SK-N-SH (cell line): ENCODE results near the gene OBSCN. TPM values are rescaled to one million over a fixed set of nuclear protein-coding genes. Genes with fewer than 3 reads are reported as not detected.

Source experiments
- CTCF ChIA-PET: fragments of 300-600, 350-600 bp; formaldehyde crosslinking; extraction: SDS; loops from one replicate; lab custom pipeline; 2021; lab: Yijun Ruan, JAX
- POLR2A ChIA-PET: fragments of 350-600 bp; sonication (Branson Sonifier 250); formaldehyde crosslinking; extraction: SDS; loops from one replicate; lab custom pipeline; 2020; ENCODE audit warnings: antibody characterized with exemption, inconsistent platforms; lab: Yijun Ruan, JAX
- DNase-seq: peaks from one replicate; pipeline ENCODE4 v3.0.0; 2012
- H2AFZ ChIP-seq: fragments of 200-600 bp; sonication (generic); 2 replicates; pipeline ENCODE4 v1.8.1; 2016; ENCODE audit warnings: antibody characterized with exemption, mild to moderate bottlenecking, low read depth
- H3F3A ChIP-seq: fragments of 200-600 bp; sonication (generic); replicated peaks from 2 replicates; pipeline ENCODE3; 2016; ENCODE audit warnings: antibody characterized with exemption, mild to moderate bottlenecking; ENCODE audit not compliant: insufficient read depth
- H3K27ac ChIP-seq, 2 experiments: fragments of 200-500 bp in 1 of 2; fragments of 200-600 bp in 1 of 2; sonication (Bioruptor generic) in 1 of 2; sonication (generic), shearing (Covaris generic) in 1 of 2; 2 replicates each; pipeline versions ENCODE4 v1.5.1 to v1.6.1; 2014 to 2016; ENCODE audit warnings: low read depth in 2 of 2, inconsistent platforms in 1 of 2, low read length in 1 of 2, mild to moderate bottlenecking in 1 of 2, mixed read lengths in 1 of 2
- H3K27me3 ChIP-seq: fragments of 200-600 bp; sonication (generic), shearing (Covaris generic); 2 replicates; pipeline ENCODE4 v1.6.1; 2016; ENCODE audit warnings: mixed run types; ENCODE audit not compliant: insufficient read depth
- H3K36me3 ChIP-seq, 2 experiments: fragments of 200-500 bp in 1 of 2; fragments of 200-600 bp in 1 of 2; sonication (Bioruptor generic) in 1 of 2; sonication (generic) in 1 of 2; replicated peaks in 1 of 2; 2 replicates each; pipeline versions ENCODE3 to v1.5.1; 2014 to 2016; ENCODE audit warnings: low read length in 1 of 2, mild to moderate bottlenecking in 1 of 2; ENCODE audit not compliant: insufficient read depth in 2 of 2, control insufficient read depth in 1 of 2
- H3K4me1 ChIP-seq, 2 experiments: fragments of 200-500 bp in 1 of 2; fragments of 200-600 bp in 1 of 2; sonication (Bioruptor generic) in 1 of 2; sonication (generic), shearing (Covaris generic) in 1 of 2; 2 replicates each; pipeline versions ENCODE4 v1.5.1 to v1.6.1; 2014 to 2016; ENCODE audit warnings: low read depth in 1 of 2, low read length in 1 of 2, mixed run types in 1 of 2; ENCODE audit not compliant: insufficient read depth in 2 of 2, control insufficient read depth in 1 of 2
- H3K4me2 ChIP-seq: fragments of 200-600 bp; sonication (generic), shearing (Covaris generic); 2 replicates; pipeline ENCODE4 v1.6.1; 2017; ENCODE audit warnings: mixed run types
- H3K4me3 ChIP-seq, 2 experiments: fragments of 200-500 bp in 1 of 2; fragments of 200-600 bp in 1 of 2; sonication (Bioruptor generic) in 1 of 2; sonication (generic), shearing (Covaris generic) in 1 of 2; 2 replicates each; pipeline versions ENCODE4 v1.5.1 to v1.8.1; 2014 to 2016; ENCODE audit warnings: low read depth in 2 of 2, inconsistent platforms in 1 of 2, low read length in 1 of 2, mild to moderate bottlenecking in 1 of 2, mixed read lengths in 1 of 2, moderate library complexity in 1 of 2
- H3K79me2 ChIP-seq: fragments of 200-600 bp; sonication (generic); 2 replicates; pipeline ENCODE4 v1.8.1; 2017; ENCODE audit warnings: mild to moderate bottlenecking; ENCODE audit not compliant: insufficient read depth
- H3K9ac ChIP-seq: fragments of 200-600 bp; sonication (generic); 2 replicates; pipeline ENCODE4 v1.6.1; 2017; ENCODE audit warnings: mixed run types
- H3K9me2 ChIP-seq: fragments of 200-600 bp; sonication (generic); 2 replicates; pipeline ENCODE4 v1.6.1; 2017; ENCODE audit warnings: mixed run types
- H3K9me3 ChIP-seq: fragments of 200-600 bp; sonication (generic); 2 replicates; pipeline ENCODE4 v1.6.1; 2017; ENCODE audit warnings: mixed run types, mild to moderate bottlenecking, moderate library complexity
- H4K20me1 ChIP-seq: fragments of 200-600 bp; sonication (generic); 2 replicates; pipeline ENCODE4 v1.6.1; 2017; ENCODE audit warnings: mild to moderate bottlenecking, mixed run types; ENCODE audit not compliant: insufficient read depth
- CHD2 ChIP-seq: fragments of 150-350 bp; IDR thresholded peaks from 2 replicates; pipeline ENCODE4 v1.6.1; 2018; ENCODE audit warnings: low read length; ENCODE audit not compliant: partially characterized antibody
- CTCF ChIP-seq: fragments of 200-600 bp; sonication (generic); IDR thresholded peaks from 2 replicates; pipeline ENCODE4 v1.6.1; 2017; ENCODE audit warnings: antibody characterized with exemption, mild to moderate bottlenecking, moderate library complexity
- GABPA ChIP-seq: IDR thresholded peaks from 2 replicates; pipeline ENCODE4 v1.4.0; 2012; ENCODE audit warnings: low read depth, mild to moderate bottlenecking
- JUND ChIP-seq: IDR thresholded peaks from 2 replicates; pipeline ENCODE4 v1.4.0; 2012
- NFIC ChIP-seq: IDR thresholded peaks from 2 replicates; pipeline ENCODE4 v1.4.0; 2012; ENCODE audit warnings: borderline replicate concordance
- NRF1 ChIP-seq: IDR thresholded peaks from 2 replicates; pipeline ENCODE4 v1.6.1; 2012; ENCODE audit warnings: low read depth, mild to moderate bottlenecking, low read length
- RFX5 ChIP-seq: IDR thresholded peaks from 2 replicates; pipeline ENCODE4 v1.6.1; 2012; ENCODE audit warnings: mild to moderate bottlenecking, improper control_type of control experiment, low read length
- RXRA ChIP-seq: IDR thresholded peaks from 2 replicates; pipeline ENCODE4 v1.4.0; 2012; ENCODE audit warnings: low read depth, mild to moderate bottlenecking, borderline replicate concordance
- WGBS: methylation state at CpG from one replicate; pipeline ENCODE4 v1.1.6; 2017; ENCODE audit warnings: low lambda C conversion rate; 5-methylcytosine and 5-hydroxymethylcytosine counted together
- polyA plus RNA-seq, 3 experiments: library from polyadenylated mRNA; depleted of rRNA; stranded (reverse); fragments of >200 nt; gene quantifications; 2 replicates each; pipeline ENCODE4 v1.2.3, GENCODE V29; 2012

Gene OBSCN
- polyA plus RNA-seq, 1 of the 3 experiments (the other 2 are of a cell fraction) = 4.0 TPM

- ChIA-PET CTCF (interaction anchor here (0.6 to 1.2 kb wide), 5 partner anchors 8 to 284 kb away, joined by 3 to 5 read pairs (median 3); partner anchors contain the start of gene TRIM11), POLR2A (no interaction called here)
- peaks cover 0 to 3% of the 10 kb centered on the region in 2 experiments for H3K36me3 ChIP-seq
- no peaks in the 10 kb centered on the region for H3K9me3 ChIP-seq
- no peaks in the 10 kb centered on the region for H3K9me2 ChIP-seq
- no peaks in the 10 kb centered on the region for H3K27me3 ChIP-seq
- no peak overlapping the region for H3K4me2 ChIP-seq
- no peak for DNase-seq
- no peak overlapping the region for H3K27ac ChIP-seq
- H2AFZ ChIP-seq = no peak overlapping the region
- no peaks in the 10 kb centered on the region for H4K20me1 ChIP-seq
- H3K79me2 ChIP-seq = no peaks in the 10 kb centered on the region
- no peak overlapping the region for H3K4me3 ChIP-seq
- H3K4me1 ChIP-seq = peaks cover 0 to 11% of the 10 kb centered on the region in 2 experiments; a peak in 2 of 4 replicates
- H3F3A ChIP-seq = no peaks in the 10 kb centered on the region
- WGBS = 97% methylated on average over 7 of the region's 7 CpGs
- no peak overlapping the region for H3K9ac ChIP-seq
- TF ChIP-seq GABPA = no peak
Observed at GRCh38 chr1:228415221-228415620, 207.4 kb downstream of the OBSCN start.

GRCh38 chr1:228415853-228416216 lies 208.0 kb downstream of the OBSCN start:
- H2AFZ ChIP-seq = 0 out of 2 replicates have a peak overlapping the region, but pooled peaks have one; percentile 41
- CTCF ChIA-PET = interaction anchor here (1.2 kb wide), 1 partner anchor 285 kb away, joined by 3 read pairs; no protein-coding TSS in a partner anchor
- H3K4me1 ChIP-seq = peaks cover 0 to 11% of the 10 kb centered on the region in 2 experiments; a peak in 2 of 4 replicates
- TF ChIP-seq JUND (no peak), RFX5 (no peak), NRF1 (no peak), RXRA (no peak)
- no peak for DNase-seq
- no peak overlapping the region for H3K27ac ChIP-seq
- no peaks in the 10 kb centered on the region for H3K79me2 ChIP-seq
- no peaks in the 10 kb centered on the region for H3F3A ChIP-seq
- peak overlapping the region; percentile 39; the same call in 1 of the 2 replicates for H3K9ac ChIP-seq
- H3K9me3 ChIP-seq = no peaks in the 10 kb centered on the region
- H3K4me3 ChIP-seq = peak overlapping the region; percentile 49 to 63
- no peaks in the 10 kb centered on the region for H4K20me1 ChIP-seq
- whole genome bisulfite sequencing = 55% methylated on average over 19 of the region's 23 CpGs
- POLR2A ChIA-PET = no interaction called here
- peak overlapping the region; percentile 87 for H3K4me2 ChIP-seq
- H3K27me3 ChIP-seq = no peaks in the 10 kb centered on the region
- no peaks in the 10 kb centered on the region for H3K9me2 ChIP-seq
- H3K36me3 ChIP-seq = peaks cover 0 to 1% of the 10 kb centered on the region in 2 experiments

- Histone ChIP-seq H3F3A (no peaks in the 10 kb centered on the region), H3K36me3 (no peaks in the 10 kb centered on the region), H3K79me2 (no peaks in the 10 kb centered on the region), H3K4me1 (peaks cover 0 to 11% of the 10 kb centered on the region in 2 experiments; a peak in 2 of 4 replicates), H3K9me2 (no peaks in the 10 kb centered on the region), H3K27ac (peak within 1 kb of the TSS in 1 of 2 experiments; percentile 7; a peak in 1 of 4 replicates), H3K4me2 (peak within 1 kb of the TSS; percentile 87), H3K9ac (peak within 1 kb of the TSS; percentile 39; the same call in 1 of the 2 replicates), H4K20me1 (no peaks in the 10 kb centered on the region), H3K9me3 (no peaks in the 10 kb centered on the region), H3K27me3 (no peaks in the 10 kb centered on the region), H3K4me3 (peak within 1 kb of the TSS; percentile 49 to 63), H2AFZ (0 out of 2 replicates have a peak within 1 kb of the TSS, but pooled peaks have one; percentile 41)
- TF ChIP-seq CHD2 = no peak
- TF ChIP-seq RXRA = no peak
- TF ChIP-seq NFIC = no peak
- TF ChIP-seq CTCF = peak; percentile 45
- POLR2A ChIA-PET = no interaction called here
- peak; percentile 90 for DNase-seq
- CTCF ChIA-PET = interaction anchor here (1.2 kb wide), 1 partner anchor 285 kb away, joined by 3 read pairs; no protein-coding TSS in a partner anchor
- 25% methylated on average over 22 of the region's 59 CpGs for WGBS
Observed at GRCh38 chr1:228416217-228416933, 208.5 kb downstream of the OBSCN start, which contains the start of gene TRIM17. Gene TRIM17, minus strand, starts transcription at chr1:228416861. Its CDS starts 1,789 bp downstream, at chr1:228415072.
